ENCODE results near the gene MAP3K2.
A peak's percentile ranks its signal among the peaks of the same experiment; 100 is the strongest.

MAP3K2 gene, protein sequence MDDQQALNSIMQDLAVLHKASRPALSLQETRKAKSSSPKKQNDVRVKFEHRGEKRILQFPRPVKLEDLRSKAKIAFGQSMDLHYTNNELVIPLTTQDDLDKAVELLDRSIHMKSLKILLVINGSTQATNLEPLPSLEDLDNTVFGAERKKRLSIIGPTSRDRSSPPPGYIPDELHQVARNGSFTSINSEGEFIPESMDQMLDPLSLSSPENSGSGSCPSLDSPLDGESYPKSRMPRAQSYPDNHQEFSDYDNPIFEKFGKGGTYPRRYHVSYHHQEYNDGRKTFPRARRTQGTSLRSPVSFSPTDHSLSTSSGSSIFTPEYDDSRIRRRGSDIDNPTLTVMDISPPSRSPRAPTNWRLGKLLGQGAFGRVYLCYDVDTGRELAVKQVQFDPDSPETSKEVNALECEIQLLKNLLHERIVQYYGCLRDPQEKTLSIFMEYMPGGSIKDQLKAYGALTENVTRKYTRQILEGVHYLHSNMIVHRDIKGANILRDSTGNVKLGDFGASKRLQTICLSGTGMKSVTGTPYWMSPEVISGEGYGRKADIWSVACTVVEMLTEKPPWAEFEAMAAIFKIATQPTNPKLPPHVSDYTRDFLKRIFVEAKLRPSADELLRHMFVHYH

DNA sequence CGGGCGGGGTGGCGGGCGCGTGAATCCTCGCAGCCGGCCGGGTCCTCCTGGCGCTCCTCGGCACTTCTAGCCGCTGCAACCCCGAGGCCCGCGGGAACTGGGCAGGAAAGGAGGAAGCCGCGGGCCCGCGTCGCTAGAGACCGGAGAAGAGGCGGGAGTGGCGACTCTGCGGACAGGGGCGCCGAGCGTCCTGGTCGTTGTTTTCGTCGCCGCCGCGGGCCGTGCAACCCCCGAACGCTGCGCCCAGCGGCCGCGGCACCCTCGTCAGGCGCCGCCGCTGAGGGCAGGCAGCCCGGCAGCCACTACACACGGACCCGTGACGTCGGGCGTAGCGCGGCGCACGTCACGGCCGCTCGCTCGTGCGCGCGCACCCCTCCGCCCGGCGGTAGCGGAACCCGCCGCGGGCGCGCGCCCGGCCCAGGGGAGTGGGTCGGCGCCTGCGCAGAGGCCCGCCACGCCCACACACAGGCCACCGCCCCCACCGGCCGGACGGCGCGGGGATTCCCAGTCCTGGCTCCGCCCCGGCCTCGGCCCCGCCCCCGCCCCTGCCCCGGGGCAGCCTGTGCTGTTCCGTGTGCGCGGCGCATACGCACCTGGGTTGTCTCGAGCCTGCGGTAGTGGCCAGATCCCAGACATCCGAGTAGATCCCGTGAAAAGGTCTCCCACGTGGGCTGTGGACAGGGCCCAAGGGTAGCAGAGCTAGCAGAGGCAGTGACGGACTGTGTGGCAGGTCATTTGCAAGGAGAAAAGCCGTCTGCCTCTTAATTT, at the start of gene MAP3K2:
MAP3K2 (minus strand) TSS at position 321 of the 768 bp plus-strand sequence. CDS start 44,846 bp downstream, outside the sequence.
- Histone ChIP-seq H3K27ac (ENCODE audit: low read depth, low read length) (peak within 1 kb of the TSS; percentile 93), H3K4me3 (ENCODE audit: low read depth, low read length) (peak within 1 kb of the TSS; percentile 87), H3K27me3 (ENCODE audit: control insufficient read depth, insufficient read depth, low read length) (no peaks in the 10 kb centered on the region), H3K9me3 (ENCODE audit: control insufficient read depth, insufficient read depth, low read depth, low read length) (no peaks in the 10 kb centered on the region), H3K9ac (ENCODE audit: low read length) (peak within 1 kb of the TSS; percentile 88), H3K36me3 (ENCODE audit: control insufficient read depth, insufficient read depth, low read length) (no peaks in the 10 kb centered on the region), H3K4me1 (ENCODE audit: control insufficient read depth, insufficient read depth, low read length) (peaks cover 9% of the 10 kb centered on the region)

DNA sequence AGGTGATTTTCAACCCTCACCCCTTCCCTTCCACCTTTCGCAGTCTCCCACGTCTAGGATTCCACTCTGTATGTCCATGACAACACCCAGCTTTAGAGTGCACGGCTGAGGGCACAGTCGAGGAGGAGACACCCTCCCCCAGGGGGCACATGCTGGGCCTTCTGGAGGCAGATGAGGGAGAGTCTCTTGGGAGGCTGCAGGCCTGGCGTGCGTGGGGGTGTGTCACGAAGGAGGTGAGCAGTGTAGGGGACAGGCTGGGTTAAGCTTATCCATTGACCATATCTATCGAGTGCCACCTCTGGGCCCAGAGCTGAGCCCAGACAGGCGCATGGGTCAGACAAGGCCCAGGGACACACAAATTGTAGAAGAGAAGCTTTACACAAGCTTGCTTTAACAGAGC, 49.3 kb upstream of the MAP3K2 start:
- no peaks in the 10 kb centered on the region for H3K36me3 ChIP-seq (ENCODE audit: control insufficient read depth, insufficient read depth, low read length)
- no peak overlapping the region for H3K27ac ChIP-seq (ENCODE audit: low read depth, low read length)
- no peak overlapping the region for H3K4me3 ChIP-seq (ENCODE audit: low read depth, low read length)
- H3K27me3 ChIP-seq (ENCODE audit: control insufficient read depth, insufficient read depth, low read length): no peaks in the 10 kb centered on the region
- H3K9ac ChIP-seq (ENCODE audit: low read length): no peak overlapping the region
- H3K9me3 ChIP-seq (ENCODE audit: control insufficient read depth, insufficient read depth, low read depth, low read length): peaks cover 4% of the 10 kb centered on the region; the same call in 1 of the 2 replicates
- no peaks in the 10 kb centered on the region for H3K4me1 ChIP-seq (ENCODE audit: control insufficient read depth, insufficient read depth, low read length)

DNA sequence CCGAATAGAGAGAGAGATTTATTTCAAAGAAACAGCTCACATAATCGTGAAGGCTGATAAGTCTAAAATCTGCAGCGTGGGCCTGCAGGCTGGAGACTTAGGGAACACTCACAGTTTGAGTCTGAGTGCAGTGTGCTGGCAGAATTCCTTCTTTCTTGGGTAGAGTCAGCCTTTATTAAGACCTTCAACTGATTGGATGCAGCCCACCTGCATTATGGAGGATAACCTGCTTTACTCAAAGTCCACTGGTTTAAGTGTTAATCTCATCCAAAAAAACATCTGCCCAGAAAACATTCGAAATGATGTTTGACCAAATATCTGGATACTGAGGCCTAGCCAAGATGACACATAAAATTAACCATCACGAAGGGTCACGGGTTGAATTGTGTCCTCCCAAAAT, 46.7 kb upstream of the MAP3K2 start:
- no peak overlapping the region for H3K4me3 ChIP-seq (ENCODE audit: low read depth, low read length)

DNA sequence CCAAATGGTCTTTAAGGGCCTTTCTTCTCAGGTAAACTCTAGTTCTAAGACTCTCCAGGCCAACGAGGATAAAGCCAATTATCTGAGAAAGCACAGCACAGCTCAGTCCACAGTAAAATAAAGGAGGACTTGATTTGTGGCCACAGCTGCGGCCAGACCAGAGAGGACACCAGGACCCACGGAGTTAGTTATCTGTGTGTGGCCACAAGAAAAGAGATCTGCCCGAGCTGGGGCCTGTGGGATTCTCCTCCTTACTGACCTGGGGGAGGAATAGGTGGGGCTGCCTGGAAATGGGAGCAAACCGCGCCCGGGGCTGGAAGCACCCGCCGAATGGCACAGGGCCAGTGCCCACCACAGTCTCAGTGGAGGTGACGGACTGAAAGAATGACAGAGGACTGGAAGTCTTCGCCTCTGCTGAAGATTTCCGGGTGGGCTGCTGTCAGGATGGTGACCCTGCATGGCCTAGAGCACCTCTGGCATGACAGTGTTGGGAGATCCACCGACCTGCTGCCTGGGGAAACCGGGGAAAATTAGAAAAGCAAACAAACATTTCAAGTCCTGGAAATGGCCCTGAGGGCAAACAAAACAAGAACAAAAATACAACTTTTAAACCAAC, 43.7 kb upstream of the MAP3K2 start:
- Histone ChIP-seq H3K36me3 (ENCODE audit: control insufficient read depth, insufficient read depth, low read length) (no peaks in the 10 kb centered on the region), H3K27me3 (ENCODE audit: control insufficient read depth, insufficient read depth, low read length) (no peaks in the 10 kb centered on the region), H3K27ac (ENCODE audit: low read depth, low read length) (no peak overlapping the region), H3K4me1 (ENCODE audit: control insufficient read depth, insufficient read depth, low read length) (no peaks in the 10 kb centered on the region), H3K9ac (ENCODE audit: low read length) (no peak overlapping the region), H3K9me3 (ENCODE audit: control insufficient read depth, insufficient read depth, low read depth, low read length) (no peaks in the 10 kb centered on the region), H3K4me3 (ENCODE audit: low read depth, low read length) (no peak overlapping the region)

More for the DNA sequence above, 46.7 kb upstream of the MAP3K2 start:
- no peak overlapping the region for H3K27ac ChIP-seq (ENCODE audit: low read depth, low read length)
- no peaks in the 10 kb centered on the region for H3K36me3 ChIP-seq (ENCODE audit: control insufficient read depth, insufficient read depth, low read length)
- no peaks in the 10 kb centered on the region for H3K9me3 ChIP-seq (ENCODE audit: control insufficient read depth, insufficient read depth, low read depth, low read length)
- H3K4me1 ChIP-seq (ENCODE audit: control insufficient read depth, insufficient read depth, low read length): no peaks in the 10 kb centered on the region
- H3K9ac ChIP-seq (ENCODE audit: low read length): no peak overlapping the region
- no peaks in the 10 kb centered on the region for H3K27me3 ChIP-seq (ENCODE audit: control insufficient read depth, insufficient read depth, low read length)

DNA sequence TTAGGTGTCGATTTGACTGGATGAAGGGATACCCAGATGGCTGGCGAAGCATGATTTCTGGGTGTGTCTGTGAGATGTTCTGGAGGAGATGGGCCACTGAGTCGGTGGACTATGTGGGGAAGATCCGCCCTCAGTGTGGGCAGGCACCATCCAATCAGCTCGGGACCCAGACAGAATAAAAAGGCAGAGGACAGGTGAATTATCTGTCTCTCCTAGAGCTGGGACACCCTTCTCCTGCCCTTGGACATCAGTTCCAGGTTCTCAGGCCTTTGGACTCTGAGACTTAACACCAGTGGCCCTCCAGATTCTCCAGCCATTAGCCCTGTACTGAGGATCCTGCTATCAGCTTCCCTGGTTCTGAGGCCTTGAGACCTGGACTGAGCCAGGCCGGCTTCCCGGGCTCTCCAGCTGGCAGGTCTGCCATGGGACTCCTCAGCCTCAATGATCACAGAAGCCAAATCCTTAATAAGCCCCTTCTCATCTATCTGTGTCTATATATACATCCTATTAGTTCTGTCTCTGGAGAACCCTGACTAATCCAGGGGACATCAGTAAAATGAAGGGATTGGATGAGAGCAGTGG, 42.2 kb upstream of the MAP3K2 start:
- Histone ChIP-seq H3K27me3 (ENCODE audit: control insufficient read depth, insufficient read depth, low read length) (peaks cover 2% of the 10 kb centered on the region; the same call in 1 of the 2 replicates), H3K36me3 (ENCODE audit: control insufficient read depth, insufficient read depth, low read length) (no peaks in the 10 kb centered on the region), H3K9ac (ENCODE audit: low read length) (no peak overlapping the region), H3K4me3 (ENCODE audit: low read depth, low read length) (no peak overlapping the region), H3K27ac (ENCODE audit: low read depth, low read length) (no peak overlapping the region), H3K9me3 (ENCODE audit: control insufficient read depth, insufficient read depth, low read depth, low read length) (no peaks in the 10 kb centered on the region), H3K4me1 (ENCODE audit: control insufficient read depth, insufficient read depth, low read length) (peaks cover 4% of the 10 kb centered on the region)

DNA sequence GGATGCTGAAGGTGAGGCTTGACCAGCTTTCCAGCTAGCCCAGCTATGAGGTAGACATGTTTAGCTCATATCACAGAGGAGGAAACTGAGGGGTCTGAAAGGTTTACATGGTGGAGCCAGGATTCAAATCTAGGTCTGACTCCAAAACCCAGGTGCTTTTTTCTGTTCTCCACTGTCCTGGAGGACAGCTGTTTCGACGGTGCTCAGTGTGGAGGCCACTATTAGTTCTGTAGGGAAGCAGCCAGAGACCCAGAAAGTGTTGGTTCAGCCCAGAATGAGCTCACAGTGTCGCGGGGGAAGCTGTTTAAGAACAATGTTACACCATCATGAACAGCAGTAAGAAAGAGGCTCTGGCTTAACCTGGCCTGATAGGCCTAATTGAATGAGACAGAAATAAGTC, 41.5 kb upstream of the MAP3K2 start:
- Histone ChIP-seq H3K27me3 (ENCODE audit: control insufficient read depth, insufficient read depth, low read length) (peaks cover 6% of the 10 kb centered on the region), H3K27ac (ENCODE audit: low read depth, low read length) (no peak overlapping the region), H3K4me1 (ENCODE audit: control insufficient read depth, insufficient read depth, low read length) (peaks cover 7% of the 10 kb centered on the region), H3K4me3 (ENCODE audit: low read depth, low read length) (no peak overlapping the region), H3K9ac (ENCODE audit: low read length) (no peak overlapping the region), H3K36me3 (ENCODE audit: control insufficient read depth, insufficient read depth, low read length) (no peaks in the 10 kb centered on the region), H3K9me3 (ENCODE audit: control insufficient read depth, insufficient read depth, low read depth, low read length) (no peaks in the 10 kb centered on the region)

DNA sequence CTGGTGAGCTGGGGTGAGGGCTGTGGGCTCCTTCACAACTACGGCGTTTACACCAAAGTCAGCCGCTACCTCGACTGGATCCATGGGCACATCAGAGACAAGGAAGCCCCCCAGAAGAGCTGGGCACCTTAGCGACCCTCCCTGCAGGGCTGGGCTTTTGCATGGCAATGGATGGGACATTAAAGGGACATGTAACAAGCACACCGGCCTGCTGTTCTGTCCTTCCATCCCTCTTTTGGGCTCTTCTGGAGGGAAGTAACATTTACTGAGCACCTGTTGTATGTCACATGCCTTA, 41.0 kb upstream of the MAP3K2 start:
- Histone ChIP-seq H3K4me1 (ENCODE audit: control insufficient read depth, insufficient read depth, low read length) (peaks cover 7% of the 10 kb centered on the region), H3K27me3 (ENCODE audit: control insufficient read depth, insufficient read depth, low read length) (peaks cover 11% of the 10 kb centered on the region), H3K27ac (ENCODE audit: low read depth, low read length) (no peak overlapping the region)

DNA sequence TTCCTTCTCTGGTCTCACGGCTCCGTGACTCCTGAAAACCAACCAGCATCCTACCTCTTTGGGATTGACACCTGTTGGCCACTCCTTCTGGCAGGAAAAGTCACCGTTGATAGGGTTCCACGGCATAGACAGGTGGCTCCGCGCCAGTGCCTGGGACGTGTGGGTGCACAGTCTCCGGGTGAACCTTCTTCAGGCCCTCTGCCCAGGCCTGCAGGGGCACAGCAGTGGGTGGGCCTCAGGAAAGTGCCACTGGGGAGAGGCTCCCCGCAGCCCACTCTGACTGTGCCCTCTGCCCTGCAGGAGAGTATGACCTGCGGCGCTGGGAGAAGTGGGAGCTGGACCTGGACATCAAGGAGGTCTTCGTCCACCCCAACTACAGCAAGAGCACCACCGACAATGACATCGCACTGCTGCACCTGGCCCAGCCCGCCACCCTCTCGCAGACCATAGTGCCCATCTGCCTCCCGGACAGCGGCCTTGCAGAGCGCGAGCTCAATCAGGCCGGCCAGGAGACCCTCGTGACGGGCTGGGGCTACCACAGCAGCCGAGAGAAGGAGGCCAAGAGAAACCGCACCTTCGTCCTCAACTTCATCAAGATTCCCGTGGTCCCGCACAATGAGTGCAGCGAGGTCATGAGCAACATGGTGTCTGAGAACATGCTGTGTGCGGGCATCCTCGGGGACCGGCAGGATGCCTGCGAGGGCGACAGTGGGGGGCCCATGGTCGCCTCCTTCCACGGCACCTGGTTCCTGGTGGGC, 40.5 kb upstream of the MAP3K2 start:
- no peak overlapping the region for H3K4me3 ChIP-seq (ENCODE audit: low read depth, low read length)
- H3K27me3 ChIP-seq (ENCODE audit: control insufficient read depth, insufficient read depth, low read length): peaks cover 16% of the 10 kb centered on the region
- H3K36me3 ChIP-seq (ENCODE audit: control insufficient read depth, insufficient read depth, low read length): no peaks in the 10 kb centered on the region
- H3K4me1 ChIP-seq (ENCODE audit: control insufficient read depth, insufficient read depth, low read length): peaks cover 7% of the 10 kb centered on the region
- no peak overlapping the region for H3K27ac ChIP-seq (ENCODE audit: low read depth, low read length)
- no peak overlapping the region for H3K9ac ChIP-seq (ENCODE audit: low read length)
- no peaks in the 10 kb centered on the region for H3K9me3 ChIP-seq (ENCODE audit: control insufficient read depth, insufficient read depth, low read depth, low read length)

More for the DNA sequence above, 41.0 kb upstream of the MAP3K2 start:
- Histone ChIP-seq H3K4me3 (ENCODE audit: low read depth, low read length) (no peak overlapping the region), H3K9me3 (ENCODE audit: control insufficient read depth, insufficient read depth, low read depth, low read length) (no peaks in the 10 kb centered on the region), H3K9ac (ENCODE audit: low read length) (no peak overlapping the region), H3K36me3 (ENCODE audit: control insufficient read depth, insufficient read depth, low read length) (no peaks in the 10 kb centered on the region)

DNA sequence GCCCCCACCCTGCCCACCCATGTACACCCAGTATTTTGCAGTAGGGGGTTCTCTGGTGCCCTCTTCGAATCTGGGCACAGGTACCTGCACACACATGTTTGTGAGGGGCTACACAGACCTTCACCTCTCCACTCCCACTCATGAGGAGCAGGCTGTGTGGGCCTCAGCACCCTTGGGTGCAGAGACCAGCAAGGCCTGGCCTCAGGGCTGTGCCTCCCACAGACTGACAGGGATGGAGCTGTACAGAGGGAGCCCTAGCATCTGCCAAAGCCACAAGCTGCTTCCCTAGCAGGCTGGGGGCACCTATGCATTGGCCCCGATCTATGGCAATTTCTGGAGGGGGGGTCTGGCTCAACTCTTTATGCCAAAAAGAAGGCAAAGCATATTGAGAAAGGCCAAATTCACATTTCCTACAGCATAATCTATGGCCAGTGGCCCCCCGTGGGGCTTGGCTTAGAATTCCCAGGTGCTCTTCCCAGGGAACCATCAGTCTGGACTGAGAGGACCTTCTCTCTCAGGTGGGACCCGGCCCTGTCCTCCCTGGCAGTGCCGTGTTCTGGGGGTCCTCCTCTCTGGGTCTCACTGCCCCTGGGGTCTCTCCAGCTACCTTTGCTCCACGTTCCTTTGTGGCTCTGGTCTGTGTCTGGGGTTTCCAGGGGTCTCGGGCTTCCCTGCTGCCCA, 39.7 kb upstream of the MAP3K2 start:
- Histone ChIP-seq H3K36me3 (ENCODE audit: control insufficient read depth, insufficient read depth, low read length) (no peaks in the 10 kb centered on the region), H3K27ac (ENCODE audit: low read depth, low read length) (no peak overlapping the region), H3K27me3 (ENCODE audit: control insufficient read depth, insufficient read depth, low read length) (peaks cover 23% of the 10 kb centered on the region), H3K9ac (ENCODE audit: low read length) (no peak overlapping the region), H3K4me3 (ENCODE audit: low read depth, low read length) (no peak overlapping the region), H3K9me3 (ENCODE audit: control insufficient read depth, insufficient read depth, low read depth, low read length) (no peaks in the 10 kb centered on the region), H3K4me1 (ENCODE audit: control insufficient read depth, insufficient read depth, low read length) (peaks cover 7% of the 10 kb centered on the region)
